CMK (cell line): Measurements from ENCODE around the gene ABR.
"Not testable (repeated sequence)": the region's sequence is repeated elsewhere in the genome, so short reads cannot be mapped to it uniquely, and the experiment has no call there.

Experiments
- DNase-seq: peaks from one replicate; pipeline ENCODE4 v3.0.0-alpha.2; 2010; ENCODE audit warnings: low read depth

ABR gene

DNA sequence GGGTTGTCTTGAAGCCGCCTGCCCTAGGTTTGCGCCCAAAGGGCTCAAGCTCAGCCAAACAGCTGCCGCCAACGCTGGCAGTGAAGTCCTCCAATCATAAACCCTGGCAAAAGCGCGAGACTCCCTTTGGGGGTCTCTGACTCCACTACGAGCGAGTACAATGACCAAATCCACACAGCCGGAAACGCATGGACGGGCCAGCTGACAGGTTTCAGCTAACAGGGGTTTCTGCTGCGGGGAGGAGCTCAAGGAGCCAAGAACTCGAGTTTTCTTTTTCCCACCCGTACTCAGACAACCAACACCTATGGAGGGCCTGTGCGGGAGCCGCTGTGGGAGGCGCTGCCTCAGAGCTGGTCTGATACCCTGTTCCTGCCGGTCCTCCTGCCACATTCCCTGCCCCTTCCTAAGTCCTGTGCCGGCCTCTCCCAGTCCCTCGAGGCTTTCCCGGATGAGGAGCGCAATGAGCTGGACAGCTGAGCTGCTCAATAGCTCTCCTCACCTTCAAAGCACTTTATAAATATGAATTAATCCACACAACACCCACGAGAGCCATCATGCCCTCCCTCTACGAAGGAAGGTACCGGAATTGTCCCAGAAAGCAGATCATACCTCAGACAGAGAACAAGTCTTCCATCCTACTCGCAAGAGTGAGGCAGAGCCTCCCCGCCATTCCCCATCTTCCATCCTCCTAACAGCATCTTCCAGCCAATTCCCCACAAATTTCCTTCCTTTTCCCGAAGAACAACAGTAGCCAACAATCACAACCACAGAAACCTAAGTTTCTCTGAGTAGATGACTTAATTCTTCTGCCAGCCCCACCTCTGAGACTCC is 6.1 kb downstream of the ABR start:
- DNase-seq, result no peak

DNA sequence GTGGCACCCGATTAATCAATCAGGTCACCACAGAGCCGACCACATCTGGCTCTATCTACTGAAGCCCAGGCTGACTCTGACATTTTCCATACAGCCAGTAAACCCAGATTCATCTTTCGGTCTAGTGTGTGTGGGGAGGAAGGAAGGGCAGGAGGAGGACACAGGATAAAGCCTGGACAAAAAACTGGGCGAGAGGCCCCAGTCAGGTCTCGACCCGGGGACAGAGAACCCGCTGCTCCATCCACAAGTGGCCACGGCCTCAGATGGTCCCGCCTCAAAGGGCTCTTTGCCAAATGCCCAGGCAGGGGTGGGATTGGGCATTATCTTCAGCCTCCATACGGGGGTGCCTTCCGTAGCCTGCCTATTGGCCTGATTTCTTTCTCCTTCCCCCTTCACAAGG is 7.8 kb downstream of the ABR start:
- no peak for DNase-seq

DNA sequence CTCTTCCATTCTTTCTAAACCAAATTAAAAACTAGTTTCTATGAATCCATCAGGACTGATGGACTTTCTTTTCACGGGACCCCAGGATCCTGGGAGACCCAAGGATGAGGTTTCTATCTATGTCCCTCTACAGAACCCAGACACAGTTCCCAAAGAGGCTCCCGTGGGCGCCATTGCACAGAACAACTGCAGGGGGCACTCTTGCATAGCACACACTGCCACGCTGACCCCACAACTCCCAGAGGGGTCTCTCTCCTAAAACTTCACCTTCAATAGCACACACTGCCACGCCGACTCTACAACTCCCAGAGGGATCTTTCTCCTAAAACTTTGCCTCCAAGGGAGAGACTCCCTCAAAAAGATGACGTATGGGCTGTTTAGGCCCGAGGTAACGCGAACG is 9.0 kb downstream of the ABR start:
- DNase-seq, result no peak

GRCh38 chr17:1169929-1170312 is 9.9 kb downstream of the ABR start:
- DNase-seq, result no peak

- DNase-seq, result no peak
These were observed 10.4 kb downstream of the ABR start for GRCh38 chr17:1169221-1169928.

GRCh38 chr17:1168533-1169220 is 11.1 kb downstream of the ABR start:
- no peak for DNase-seq

- DNase-seq, result no peak
These were observed 13.5 kb downstream of the ABR start for GRCh38 chr17:1166276-1166675.

- no peak for DNase-seq
These were observed 13.9 kb downstream of the ABR start for GRCh38 chr17:1165836-1166235.

GRCh38 chr17:1164935-1165556 is 14.7 kb downstream of the ABR start:
- DNase-seq, result no peak

DNA sequence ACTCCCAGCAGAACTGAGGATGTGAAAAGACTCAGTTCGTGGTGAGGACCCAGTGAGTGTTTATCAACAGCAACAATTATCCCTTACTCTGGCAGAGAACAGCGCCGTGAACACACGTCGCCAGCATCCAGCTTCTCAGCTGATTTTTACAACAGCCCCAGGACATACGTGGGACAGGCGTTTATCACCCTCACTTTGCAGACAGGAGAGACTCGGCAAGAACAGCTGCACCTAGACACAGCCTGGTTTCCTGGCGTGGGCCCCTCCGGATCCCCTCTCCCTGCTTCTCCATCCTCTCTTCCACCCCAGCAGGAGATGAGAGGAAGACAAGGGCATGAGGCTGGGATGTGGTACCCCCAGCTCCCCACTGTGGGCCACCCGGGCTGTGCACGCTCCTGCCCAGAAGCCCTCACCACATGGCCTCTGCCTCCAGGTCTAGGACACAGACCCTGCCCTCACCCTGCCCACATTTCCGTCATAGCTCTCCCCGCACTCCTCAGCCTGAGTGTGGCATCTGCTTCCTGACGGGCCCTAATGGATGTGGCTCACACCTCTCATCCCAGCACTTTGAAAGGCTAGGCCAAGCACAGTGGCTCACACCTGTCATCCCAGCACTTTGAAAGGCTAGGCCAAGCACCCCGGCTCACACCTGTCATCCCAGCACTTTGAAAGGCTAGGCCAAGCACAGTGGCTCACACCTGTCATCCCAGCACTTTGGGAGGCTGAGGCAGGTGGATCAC is 17.5 kb downstream of the ABR start:
- no peak for DNase-seq

- DNase-seq, result no peak
These were observed 19.0 kb downstream of the ABR start for GRCh38 chr17:1160591-1161390.

DNA sequence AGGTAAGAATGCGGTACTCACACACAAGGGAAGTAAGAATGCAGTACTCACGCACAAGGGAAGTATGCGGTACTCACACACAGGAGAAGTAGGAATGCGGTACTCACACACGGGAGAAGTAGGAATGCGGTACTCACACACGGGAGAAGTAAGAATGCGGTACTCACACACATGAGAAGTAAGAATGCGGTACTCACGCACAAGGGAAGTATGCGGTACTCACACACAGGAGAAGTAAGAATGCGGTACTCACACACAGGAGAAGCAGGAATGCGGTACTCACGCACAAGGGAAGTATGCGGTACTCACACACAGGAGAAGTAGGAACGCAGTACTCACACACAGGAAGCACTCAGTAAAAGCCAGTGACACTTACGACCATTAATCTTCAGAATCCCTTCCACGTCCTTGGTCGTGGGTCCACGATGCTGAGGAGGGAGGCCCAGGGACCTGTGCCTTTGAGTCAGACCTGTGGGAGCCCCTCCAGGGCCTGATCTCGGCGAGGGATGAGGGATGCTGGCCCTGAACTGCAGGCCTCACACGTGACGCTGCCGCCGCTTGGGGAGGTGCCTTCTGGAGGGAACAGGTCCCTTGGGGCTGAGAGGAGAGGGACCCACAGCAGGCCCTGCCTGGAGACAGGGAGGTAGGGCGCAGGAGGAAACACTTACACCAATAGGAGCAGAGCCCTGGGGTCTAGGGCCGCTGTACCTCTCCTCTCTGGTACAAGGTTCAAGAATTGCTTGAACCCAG is 20.2 kb downstream of the ABR start:
- DNase-seq, result no peak

- no peak for DNase-seq
These were observed 20.9 kb downstream of the ABR start for GRCh38 chr17:1158879-1159278.

GRCh38 chr17:1156864-1157263 is 22.9 kb downstream of the ABR start:
- DNase-seq, result no peak

DNA sequence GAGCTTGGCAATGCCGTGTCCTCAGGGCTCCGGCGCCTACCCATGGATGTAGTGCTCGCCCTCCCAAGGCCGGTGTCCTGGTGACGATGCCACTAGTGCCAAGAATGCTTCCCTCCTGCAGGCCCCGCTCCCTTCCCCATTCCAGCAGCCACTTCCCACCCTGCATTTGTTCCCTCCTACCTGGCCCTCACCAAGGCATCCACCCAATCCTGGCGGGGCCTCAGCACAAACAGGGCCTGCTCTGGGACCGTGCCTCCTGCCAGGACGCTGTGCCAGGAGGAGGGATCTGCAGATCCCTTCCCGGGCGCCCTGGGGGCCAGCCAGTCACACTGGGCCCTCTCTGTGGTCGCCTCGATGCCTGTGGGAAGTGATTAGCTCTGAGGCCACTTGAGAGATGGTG is 25.1 kb downstream of the ABR start:
- no peak for DNase-seq

DNA sequence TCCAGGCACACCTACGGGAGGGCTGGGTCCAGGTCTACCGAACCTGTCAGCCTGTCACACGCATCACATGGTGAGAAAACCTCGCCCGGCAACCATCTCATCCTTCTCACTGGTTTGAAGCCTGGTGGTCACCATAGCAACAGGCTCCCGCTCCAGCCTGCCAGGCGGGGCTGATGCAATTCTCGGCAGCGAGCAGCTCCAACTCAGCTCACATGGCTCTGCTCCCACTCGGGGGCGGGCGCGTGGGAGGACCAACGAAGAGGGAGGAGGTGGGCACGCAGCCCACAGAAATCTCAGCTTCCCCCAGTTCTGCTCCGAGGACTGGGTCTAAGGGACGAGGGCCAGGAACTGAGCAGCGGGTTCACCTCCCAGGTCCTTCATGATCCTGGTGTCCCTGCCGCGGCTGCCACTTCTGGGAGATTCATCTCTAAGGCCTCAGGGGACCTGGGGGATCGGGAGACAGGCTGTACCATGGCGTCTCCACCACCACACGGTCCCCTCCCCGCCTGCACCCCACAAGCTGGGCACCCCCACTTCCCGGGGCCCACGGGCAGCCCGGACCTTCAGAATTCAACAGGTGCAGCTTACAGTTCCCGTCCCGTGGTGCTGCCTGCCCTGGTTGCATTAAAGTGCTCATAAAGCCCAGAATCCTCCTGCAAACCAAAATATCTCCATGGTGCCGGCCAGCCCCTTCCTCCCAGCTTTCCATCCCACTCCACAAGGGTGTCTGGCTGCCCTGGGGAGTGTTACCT is 25.8 kb downstream of the ABR start:
- DNase-seq, result no peak

- not testable (repeated sequence) for DNase-seq
These were observed 27.2 kb downstream of the ABR start for GRCh38 chr17:1152582-1152981.

- no peak for DNase-seq
These were observed 28.7 kb downstream of the ABR start for GRCh38 chr17:1150863-1151600.

DNA sequence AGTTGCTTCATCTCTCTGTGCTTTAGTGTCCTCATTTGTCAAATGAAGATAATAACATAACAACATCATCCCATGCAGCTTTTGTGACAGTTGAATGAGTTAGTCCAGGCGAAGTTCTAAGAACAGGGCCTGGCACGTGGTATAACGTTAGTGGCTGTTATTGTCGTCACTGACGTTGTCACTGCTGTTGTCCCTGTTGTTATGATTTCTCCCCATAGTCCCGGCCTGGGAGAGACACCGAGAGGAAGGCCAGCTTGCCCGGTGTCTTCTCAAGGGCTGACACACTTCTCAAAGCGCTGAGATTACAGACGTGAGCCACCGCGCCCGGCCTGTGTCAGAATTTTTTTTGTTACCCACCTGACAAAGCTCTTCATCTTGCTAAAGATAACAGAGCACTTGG is 29.9 kb downstream of the ABR start:
- no peak for DNase-seq
